Progenitor cell of endocrine pancreas (in vitro differentiated cells): ENCODE data around the gene AMT. TPM values are rescaled to one million over a fixed set of nuclear protein-coding genes. Genes with fewer than 3 reads are reported as not detected.
"Not testable (repeated sequence)": the region's sequence is repeated elsewhere in the genome, so short reads cannot be mapped to it uniquely, and the experiment has no call there.

Experiments
- DNase-seq: peaks from one replicate; pipeline ENCODE4 v3.0.0; 2021; ENCODE audit warnings: low spot score; ENCODE audit not compliant: unreplicated experiment
- H3K27ac Mint-ChIP-seq: 2 replicates; pipeline ENCODE4 v1.8.0; 2021; ENCODE audit warnings: mild to moderate bottlenecking, moderate library complexity, mixed read lengths
- H3K27me3 Mint-ChIP-seq: 2 replicates; pipeline ENCODE4 v1.8.0; 2021; ENCODE audit warnings: mixed read lengths
- H3K36me3 Mint-ChIP-seq: 2 replicates; pipeline ENCODE4 v1.8.0; 2022; ENCODE audit warnings: mixed read lengths; ENCODE audit not compliant: insufficient read depth
- H3K4me1 Mint-ChIP-seq: 2 replicates; pipeline ENCODE4 v1.8.0; 2021; ENCODE audit warnings: low read depth, mixed read lengths
- H3K4me3 Mint-ChIP-seq: 2 replicates; pipeline ENCODE4 v1.8.0; 2021; ENCODE audit warnings: low read depth, mild to moderate bottlenecking, moderate library complexity, mixed read lengths
- H3K9me3 Mint-ChIP-seq: 2 replicates; pipeline ENCODE4 v1.8.0; 2021; ENCODE audit warnings: low read depth, mixed read lengths
- total RNA-seq: library from RNA; stranded (reverse); gene quantifications from 2 replicates; pipeline ENCODE4 v1.2.1, GENCODE V29; 2021
- TF ChIP-seq, protein P1 (sequence below): fragments of 200-600 bp; sonication (generic); IDR thresholded peaks from one replicate; pipeline ENCODE4 v1.5.0; 2021; ENCODE audit warnings: antibody characterized with exemption, mild to moderate bottlenecking; ENCODE audit not compliant: unreplicated experiment

The AMT gene
- total RNA-seq, 1 donor from 2014 or later, result 29.8 TPM

DNA sequence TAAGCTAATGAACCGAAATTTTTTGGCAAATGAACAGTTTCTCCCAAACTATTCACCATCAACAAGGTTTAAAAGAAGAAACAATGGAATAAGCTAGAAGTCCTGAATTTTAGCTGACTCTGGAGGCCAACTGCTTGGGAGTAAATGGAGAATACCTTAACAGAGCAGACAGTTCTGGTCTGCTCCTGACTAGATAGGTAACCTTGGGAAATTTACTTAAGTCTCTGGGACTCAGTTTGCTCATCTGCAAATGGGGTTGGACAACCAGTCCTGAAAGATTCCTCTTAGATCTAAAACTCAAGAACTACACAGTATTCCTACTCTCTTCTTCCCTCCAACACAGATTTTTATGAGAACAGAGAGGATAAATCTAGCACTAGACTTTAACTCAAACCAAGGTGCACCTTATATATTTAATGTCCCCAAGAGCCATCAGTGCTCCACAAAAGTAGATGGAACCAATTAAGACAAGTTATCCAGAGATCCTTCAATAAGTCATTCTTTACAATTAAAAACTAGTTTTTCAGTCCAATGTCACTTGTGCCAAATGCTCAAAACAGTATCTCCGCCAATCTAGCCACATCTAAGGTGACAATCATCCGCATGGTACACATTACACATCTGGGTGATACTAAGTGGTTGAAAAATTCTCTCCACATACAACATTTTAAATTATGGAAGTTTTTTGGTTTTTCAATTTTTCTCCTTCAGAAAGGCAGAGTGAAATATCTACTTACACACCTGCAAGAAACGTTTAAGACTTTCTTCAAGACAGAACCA lies 12.0 kb downstream of the AMT start:
- Mint-ChIP-seq H3K4me3 (peak overlapping the region; percentile 92), H3K9me3 (no peaks in the 10 kb centered on the region), H3K27ac (peak overlapping the region; percentile 97), H3K27me3 (no peaks in the 10 kb centered on the region), H3K4me1 (peaks cover 34% of the 10 kb centered on the region), H3K36me3 (peaks cover 3% of the 10 kb centered on the region)
- TF ChIP-seq, protein P1, sequence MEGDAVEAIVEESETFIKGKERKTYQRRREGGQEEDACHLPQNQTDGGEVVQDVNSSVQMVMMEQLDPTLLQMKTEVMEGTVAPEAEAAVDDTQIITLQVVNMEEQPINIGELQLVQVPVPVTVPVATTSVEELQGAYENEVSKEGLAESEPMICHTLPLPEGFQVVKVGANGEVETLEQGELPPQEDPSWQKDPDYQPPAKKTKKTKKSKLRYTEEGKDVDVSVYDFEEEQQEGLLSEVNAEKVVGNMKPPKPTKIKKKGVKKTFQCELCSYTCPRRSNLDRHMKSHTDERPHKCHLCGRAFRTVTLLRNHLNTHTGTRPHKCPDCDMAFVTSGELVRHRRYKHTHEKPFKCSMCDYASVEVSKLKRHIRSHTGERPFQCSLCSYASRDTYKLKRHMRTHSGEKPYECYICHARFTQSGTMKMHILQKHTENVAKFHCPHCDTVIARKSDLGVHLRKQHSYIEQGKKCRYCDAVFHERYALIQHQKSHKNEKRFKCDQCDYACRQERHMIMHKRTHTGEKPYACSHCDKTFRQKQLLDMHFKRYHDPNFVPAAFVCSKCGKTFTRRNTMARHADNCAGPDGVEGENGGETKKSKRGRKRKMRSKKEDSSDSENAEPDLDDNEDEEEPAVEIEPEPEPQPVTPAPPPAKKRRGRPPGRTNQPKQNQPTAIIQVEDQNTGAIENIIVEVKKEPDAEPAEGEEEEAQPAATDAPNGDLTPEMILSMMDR, result no peak
- no peak for DNase-seq

DNA sequence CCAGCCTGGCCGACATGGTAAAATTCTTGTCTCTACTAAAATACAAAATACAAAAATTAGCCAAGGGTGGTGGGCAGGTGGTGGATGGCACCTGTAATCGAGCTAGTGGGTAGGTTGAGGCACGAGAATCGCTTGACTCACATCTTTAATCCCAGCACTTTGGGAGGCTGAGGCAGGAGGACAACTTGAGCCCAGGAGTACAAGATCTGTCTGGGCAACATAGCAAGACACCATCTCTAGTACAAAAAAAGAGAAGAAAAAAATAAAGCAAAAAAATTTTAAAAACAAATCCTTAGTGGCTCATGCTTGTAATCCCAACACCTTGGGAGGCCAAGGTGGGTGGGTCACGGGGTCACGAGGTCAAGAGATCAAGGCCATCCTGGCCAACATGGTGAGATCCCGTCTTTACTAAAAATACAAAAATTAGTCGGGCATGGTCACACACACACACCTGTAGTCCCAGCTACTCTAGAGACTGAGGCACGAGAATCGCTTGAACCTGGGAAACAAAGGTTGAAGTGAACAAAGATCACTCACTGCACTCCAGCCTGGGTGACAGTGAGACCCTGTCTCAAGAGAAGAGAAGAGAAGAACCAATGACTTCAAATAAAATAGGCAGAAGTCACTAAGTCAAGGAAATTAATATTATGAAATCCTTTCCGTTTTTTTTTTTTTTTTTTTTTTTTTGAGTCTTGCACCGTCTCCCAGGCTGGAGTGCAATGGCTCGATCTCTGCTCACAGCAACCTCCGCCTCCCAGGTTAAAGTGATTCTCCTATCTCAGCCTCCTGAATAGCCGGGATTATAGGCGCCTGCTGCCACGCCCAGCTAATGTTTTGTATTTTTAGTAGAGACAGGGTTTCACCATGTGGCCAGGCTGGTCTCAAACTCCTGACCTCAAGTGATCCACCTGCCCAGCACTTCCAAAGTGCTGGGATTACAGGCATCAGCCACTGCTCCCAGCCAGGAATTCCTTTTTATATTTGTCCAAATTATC lies 15.4 kb downstream of the AMT start:
- H3K4me1 Mint-ChIP-seq, result peaks cover 27% of the 10 kb centered on the region
- no peaks in the 10 kb centered on the region for H3K9me3 Mint-ChIP-seq
- H3K27ac Mint-ChIP-seq, result peak overlapping the region; percentile 89
- H3K27me3 Mint-ChIP-seq, result no peaks in the 10 kb centered on the region
- H3K36me3 Mint-ChIP-seq, result peaks cover 3% of the 10 kb centered on the region
- H3K4me3 Mint-ChIP-seq, result no peak overlapping the region
- DNase-seq, result no peak
- TF ChIP-seq, protein P1, result no peak

DNA sequence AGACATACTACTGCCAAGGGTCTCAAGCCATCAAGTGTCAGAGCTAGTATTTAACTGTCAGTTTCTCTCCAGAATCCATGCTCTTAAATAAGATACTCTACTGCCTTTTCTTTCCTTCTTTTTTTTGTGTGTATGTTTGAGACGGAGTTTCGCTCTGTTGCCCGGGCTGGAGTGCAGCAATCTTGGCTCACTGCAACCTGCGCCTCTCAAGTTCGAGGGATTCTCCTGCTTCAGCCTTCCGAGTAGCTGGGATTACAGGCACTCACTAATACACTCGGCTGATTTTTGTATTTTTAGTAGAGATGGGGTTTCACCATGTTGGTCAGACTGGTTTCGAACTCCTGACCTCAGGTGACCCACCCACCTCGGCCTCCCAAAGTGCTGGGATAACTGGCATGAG lies 16.7 kb downstream of the AMT start:
- Mint-ChIP-seq H3K4me1 (peaks cover 26% of the 10 kb centered on the region), H3K27ac (peak overlapping the region; percentile 90)
- not testable (repeated sequence) for H3K4me3 Mint-ChIP-seq, H3K27me3 Mint-ChIP-seq, DNase-seq, H3K36me3 Mint-ChIP-seq, H3K9me3 Mint-ChIP-seq

DNA sequence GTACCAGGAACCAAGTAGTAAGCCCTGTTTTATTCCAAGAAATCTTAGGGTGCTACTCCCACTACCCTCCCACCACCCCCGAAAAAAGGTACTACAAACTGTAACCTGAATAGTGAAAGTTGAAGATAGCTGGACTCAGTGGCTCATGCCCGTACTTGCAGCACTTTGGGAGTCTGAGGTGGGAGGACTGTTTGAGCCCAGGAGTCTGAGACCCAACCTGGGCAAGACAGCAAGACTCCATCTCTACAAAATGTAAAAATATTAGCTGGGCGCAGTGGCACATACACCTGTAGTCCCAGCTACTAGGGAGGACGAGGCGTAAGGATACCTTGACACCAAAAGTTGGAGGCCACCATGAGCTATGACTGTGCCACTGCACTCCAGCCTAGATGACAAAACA lies 18.4 kb downstream of the AMT start:
- DNase-seq, result no peak
- H3K27me3 Mint-ChIP-seq, result no peaks in the 10 kb centered on the region
- no peaks in the 10 kb centered on the region for H3K9me3 Mint-ChIP-seq
- H3K4me3 Mint-ChIP-seq, result no peak overlapping the region
- peaks cover 18% of the 10 kb centered on the region for H3K4me1 Mint-ChIP-seq
- TF ChIP-seq, protein P1, result no peak
- H3K27ac Mint-ChIP-seq, result no peak overlapping the region
- H3K36me3 Mint-ChIP-seq, result peaks cover 7% of the 10 kb centered on the region

DNA sequence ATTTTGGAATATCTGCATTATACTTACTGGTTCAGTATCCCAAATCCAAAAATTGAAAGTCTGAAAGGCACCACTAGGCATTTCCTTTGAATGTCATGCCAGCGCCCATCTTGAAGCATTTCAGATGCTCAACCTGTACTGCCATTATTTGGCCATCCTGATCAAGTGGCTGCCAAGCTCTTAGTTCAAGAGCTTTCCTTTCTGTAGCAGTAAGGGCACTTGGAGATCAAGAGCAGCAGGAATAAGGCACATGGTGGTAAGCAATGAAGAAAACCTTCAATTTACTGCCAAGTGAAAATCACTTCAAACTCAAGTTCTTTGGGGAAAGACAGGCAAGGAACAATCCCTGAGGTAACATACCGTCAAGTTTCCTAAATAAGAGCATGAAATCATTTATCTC lies 20.5 kb downstream of the AMT start:
- Mint-ChIP-seq H3K36me3 (peaks cover 8% of the 10 kb centered on the region), H3K27ac (no peak overlapping the region), H3K4me1 (peaks cover 16% of the 10 kb centered on the region), H3K9me3 (no peaks in the 10 kb centered on the region), H3K27me3 (no peaks in the 10 kb centered on the region), H3K4me3 (no peak overlapping the region)
- DNase-seq, result no peak
- TF ChIP-seq, protein P1, result no peak
